ENCODE data around the gene RNU1-2.
"Not testable (repeated sequence)": the region's sequence is repeated elsewhere in the genome, so short reads cannot be mapped to it uniquely, and the experiment has no call there.

RNU1-2 gene

GRCh38 chr1:16907870-16908758 is 12.3 kb downstream of the RNU1-2 start:
- no peak for DNase-seq (ENCODE audit: low read depth in 2 of 2)

GRCh38 chr1:16911851-16912721 is 16.3 kb downstream of the RNU1-2 start:
- not testable (repeated sequence) for DNase-seq (ENCODE audit: low read depth in 2 of 2)

GRCh38 chr1:16912742-16913141 is 17.0 kb downstream of the RNU1-2 start:
- DNase-seq (ENCODE audit: low read depth in 2 of 2), result not testable (repeated sequence)

- DNase-seq (ENCODE audit: low read depth in 2 of 2), result no peak
These were observed 17.5 kb downstream of the RNU1-2 start for GRCh38 chr1:16913181-16913832.

- peak; percentile 95 to 97 for DNase-seq (ENCODE audit: low read depth in 2 of 2)
These were observed 18.3 kb downstream of the RNU1-2 start for GRCh38 chr1:16913833-16914662.

- not testable (repeated sequence) for DNase-seq (ENCODE audit: low read depth in 2 of 2)
These were observed 19.3 kb downstream of the RNU1-2 start for GRCh38 chr1:16914928-16915626.

- DNase-seq (ENCODE audit: low read depth in 2 of 2), result no peak
These were observed 19.8 kb downstream of the RNU1-2 start for GRCh38 chr1:16915627-16915973.

GRCh38 chr1:16916036-16916880 is 20.5 kb downstream of the RNU1-2 start:
- DNase-seq (ENCODE audit: low read depth in 2 of 2), result not testable (repeated sequence)

GRCh38 chr1:16918371-16918770 is 22.6 kb downstream of the RNU1-2 start:
- no peak for DNase-seq (ENCODE audit: low read depth in 2 of 2)

- not testable (repeated sequence) for DNase-seq (ENCODE audit: low read depth in 2 of 2)
These were observed 23.3 kb downstream of the RNU1-2 start for GRCh38 chr1:16918936-16919665.

GRCh38 chr1:16920951-16921350 is 25.2 kb downstream of the RNU1-2 start:
- no peak for DNase-seq (ENCODE audit: low read depth in 2 of 2)

GRCh38 chr1:16921391-16922185 is 25.8 kb downstream of the RNU1-2 start, which contains the start of gene CROCC:
TSS of gene CROCC (plus strand) at chr1:16921931. CDS start at chr1:16922019, 88 bp downstream.
- peak; percentile 23 to 49 for DNase-seq (ENCODE audit: low read depth in 2 of 2)

- no peak for DNase-seq (ENCODE audit: low read depth in 2 of 2)
These were observed 26.7 kb downstream of the RNU1-2 start for GRCh38 chr1:16922466-16922865.

GRCh38 chr1:16922885-16923431 is 27.2 kb downstream of the RNU1-2 start:
- DNase-seq (ENCODE audit: low read depth in 2 of 2), result no peak

- DNase-seq (ENCODE audit: low read depth in 2 of 2), result no peak
These were observed 28.6 kb downstream of the RNU1-2 start for GRCh38 chr1:16924216-16924918.

GRCh38 chr1:16924919-16925477 is 29.2 kb downstream of the RNU1-2 start:
- DNase-seq (ENCODE audit: low read depth in 2 of 2), result no peak
